ENCODE measurements around the gene ALG1.
A peak's percentile ranks its signal among the peaks of the same experiment; 100 is the strongest.
"Not testable (repeated sequence)": the region's sequence is repeated elsewhere in the genome, so short reads cannot be mapped to it uniquely, and the experiment has no call there.

The ALG1 gene

DNA sequence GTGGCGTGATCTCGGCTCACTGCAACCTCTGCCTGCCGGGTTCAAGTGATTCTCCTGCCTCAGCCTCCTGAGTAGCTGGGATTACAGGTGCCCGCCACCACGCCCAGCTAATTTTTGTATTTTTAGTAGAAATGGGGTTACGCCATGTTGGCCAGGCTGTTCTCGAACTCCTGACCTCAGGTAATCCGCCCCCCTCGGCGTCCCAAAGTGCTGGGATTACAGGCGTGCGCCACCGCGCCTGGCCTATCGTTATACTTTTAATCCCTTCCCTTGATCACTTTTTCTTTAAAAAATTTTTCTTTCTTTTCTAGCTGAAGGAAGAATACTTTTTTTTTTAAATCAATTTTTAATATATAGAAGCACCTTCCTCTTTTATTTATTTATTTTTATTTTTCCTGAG, 2.1 kb downstream of the ALG1 start:
- DNase-seq (ENCODE audit: low spot score), result not testable (repeated sequence)

DNA sequence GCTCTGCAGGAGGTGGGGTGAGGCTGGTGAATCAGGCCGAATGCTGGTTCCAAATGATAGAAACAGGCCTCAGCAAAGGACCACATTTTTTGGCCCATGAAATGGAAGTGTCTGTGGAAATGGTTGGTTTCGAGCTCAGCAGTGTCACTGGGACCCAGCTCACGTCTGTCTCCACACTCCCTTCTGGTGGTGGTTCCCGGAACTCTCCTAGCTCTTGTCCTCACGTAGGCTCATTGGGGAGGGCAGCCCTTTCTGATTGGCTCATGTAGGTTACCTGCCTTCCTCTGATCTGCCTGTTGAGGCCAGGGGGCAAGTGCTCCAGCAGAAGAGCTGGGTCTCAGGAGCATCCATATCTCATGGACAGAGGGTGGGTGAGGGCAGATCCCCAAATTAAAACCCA, 4.0 kb downstream of the ALG1 start:
- DNase-seq (ENCODE audit: low spot score), result no peak

- DNase-seq (ENCODE audit: low spot score), result no peak
Observed at GRCh38 chr16:5077304-5077703, 5.7 kb downstream of the ALG1 start.

DNA sequence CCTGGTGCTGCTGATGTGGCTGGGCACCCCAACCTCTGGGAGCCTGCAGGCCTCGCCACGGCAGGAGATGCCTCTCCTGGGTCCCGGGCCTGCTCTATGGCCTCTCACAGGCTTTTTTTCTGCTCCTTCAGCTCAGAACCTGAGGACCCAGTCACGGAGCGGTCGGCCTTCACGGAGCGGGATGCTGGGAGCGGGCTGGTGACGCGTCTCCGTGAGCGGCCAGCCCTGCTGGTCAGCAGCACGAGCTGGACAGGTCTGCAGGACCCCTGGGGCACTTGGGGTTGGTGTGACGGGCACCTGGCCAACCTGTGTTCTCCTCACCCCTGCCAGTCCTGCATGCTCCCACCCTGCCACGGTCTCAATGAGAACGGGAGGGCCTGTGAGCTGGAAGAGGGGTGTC, 7.0 kb downstream of the ALG1 start:
- DNase-seq (ENCODE audit: low spot score), result no peak

DNA sequence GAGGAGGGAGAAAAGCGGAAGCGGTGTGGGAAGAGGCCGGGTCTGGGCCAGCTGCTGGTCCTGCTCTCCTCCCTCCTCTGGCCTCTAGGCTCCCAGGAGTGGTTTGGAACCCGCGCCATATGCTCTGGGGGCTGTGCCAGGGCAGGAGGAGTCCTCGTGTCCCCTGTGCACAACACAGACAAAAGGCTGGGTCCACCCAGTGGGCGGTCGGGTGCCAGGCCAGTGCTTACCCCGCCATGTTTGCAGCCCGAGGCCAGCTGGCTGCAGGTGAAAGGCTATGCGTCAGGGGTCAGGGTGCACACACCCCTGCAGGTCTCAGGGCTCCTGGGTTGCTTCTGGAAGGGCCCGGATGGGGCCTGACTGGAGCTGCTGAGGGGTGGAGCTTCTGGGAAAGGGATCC, 8.8 kb downstream of the ALG1 start:
- not testable (repeated sequence) for DNase-seq (ENCODE audit: low spot score)

DNA sequence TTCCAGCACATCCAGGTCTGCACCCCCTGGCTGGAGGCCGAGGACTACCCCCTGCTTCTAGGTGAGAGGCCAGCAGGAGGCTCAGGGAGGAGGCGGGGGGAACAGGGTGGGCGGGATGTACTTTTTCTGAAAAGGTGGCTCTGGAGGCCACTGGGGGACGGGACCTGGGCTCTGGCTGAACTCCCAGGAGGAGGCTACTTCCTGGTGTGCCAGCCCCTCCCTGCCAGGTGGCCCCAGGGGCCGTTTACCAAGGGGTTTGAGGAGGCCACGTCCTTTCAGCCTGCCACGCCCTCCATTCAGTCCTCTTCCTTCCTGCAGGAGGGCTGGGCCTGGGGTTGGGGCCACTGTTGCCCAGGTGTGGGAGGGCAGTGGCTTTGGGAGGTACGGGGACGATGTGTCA, 9.4 kb downstream of the ALG1 start:
- DNase-seq (ENCODE audit: low spot score), result not testable (repeated sequence)

DNA sequence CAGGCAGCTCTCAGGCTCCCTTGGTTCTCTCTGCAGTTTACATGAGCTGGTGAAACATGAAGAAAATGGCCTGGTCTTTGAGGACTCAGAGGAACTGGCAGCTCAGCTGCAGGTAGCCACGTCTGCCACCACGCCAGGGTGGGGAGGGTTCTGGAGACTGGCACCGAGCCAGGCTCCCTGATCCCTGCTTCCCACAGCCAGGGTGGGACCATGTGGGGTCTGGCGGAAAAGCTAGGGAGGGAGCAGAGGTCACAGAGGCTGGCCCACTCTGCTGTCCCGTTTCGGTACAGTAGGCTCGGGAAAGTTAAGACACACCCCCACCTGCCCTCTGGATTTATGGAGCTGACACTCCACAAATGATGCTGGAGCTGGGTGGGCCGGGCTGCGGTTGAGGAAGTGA, 12.0 kb downstream of the ALG1 start:
- not testable (repeated sequence) for DNase-seq (ENCODE audit: low spot score)

- DNase-seq (ENCODE audit: low spot score), result not testable (repeated sequence)
Observed at GRCh38 chr16:5084099-5084731, 12.6 kb downstream of the ALG1 start.

DNA sequence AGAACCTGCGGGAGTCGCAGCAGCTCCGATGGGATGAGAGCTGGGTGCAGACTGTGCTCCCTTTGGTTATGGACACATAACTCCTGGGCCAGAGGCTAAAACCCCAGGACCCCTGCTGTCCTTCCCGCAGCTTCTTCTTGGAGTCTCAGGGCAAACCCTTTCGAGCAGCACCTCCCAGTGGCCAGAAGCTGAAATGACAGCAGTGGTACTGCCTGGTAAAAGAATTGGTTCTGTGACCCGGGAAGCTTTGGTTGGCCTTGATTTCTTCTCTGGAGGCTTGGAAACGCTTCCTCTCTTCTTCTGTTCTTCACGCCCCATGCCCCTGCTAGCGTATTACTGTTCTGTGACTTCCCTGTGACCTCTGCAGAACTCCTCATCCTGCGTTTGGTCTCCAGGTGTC, 13.2 kb downstream of the ALG1 start:
- peak; percentile 64 for DNase-seq (ENCODE audit: low spot score)

- DNase-seq (ENCODE audit: low spot score), result not testable (repeated sequence)
Observed at GRCh38 chr16:5085716-5086115, 14.1 kb downstream of the ALG1 start.

- not testable (repeated sequence) for DNase-seq (ENCODE audit: low spot score)
Observed at GRCh38 chr16:5088086-5088790, 16.6 kb downstream of the ALG1 start.

GRCh38 chr16:5088936-5089335, 17.3 kb downstream of the ALG1 start:
- not testable (repeated sequence) for DNase-seq (ENCODE audit: low spot score)

DNA sequence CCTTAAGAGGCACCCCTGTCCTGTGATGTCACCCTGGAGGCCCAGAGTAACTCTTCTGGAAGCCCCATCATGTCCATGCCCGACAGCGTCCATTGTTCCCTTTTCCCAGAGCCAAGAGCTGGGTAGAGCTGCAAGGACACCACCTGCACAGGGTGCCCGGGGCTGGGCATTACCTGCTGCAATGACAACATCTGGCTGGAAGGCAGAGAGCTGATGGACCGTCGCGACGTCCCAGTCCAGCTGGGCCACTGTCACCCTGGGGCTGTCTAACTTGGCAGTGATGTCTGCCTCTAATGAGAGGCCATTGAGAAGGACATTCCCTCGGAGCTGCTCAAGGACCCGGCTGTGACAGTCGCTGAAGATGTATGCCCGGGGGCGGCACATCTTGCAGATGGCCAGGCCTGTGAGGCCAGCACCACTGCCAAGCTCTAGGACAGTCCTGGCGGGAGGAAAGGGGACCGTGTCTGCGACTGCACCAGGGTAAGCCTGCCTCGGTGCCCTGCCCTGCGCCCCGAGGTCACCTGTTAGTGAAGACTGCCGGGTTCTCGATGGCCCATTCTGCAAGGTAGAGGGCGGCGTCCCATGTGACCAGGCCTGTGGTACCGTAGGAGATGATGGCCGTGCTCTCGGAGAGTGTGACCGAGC, 18.4 kb downstream of the ALG1 start:
- DNase-seq (ENCODE audit: low spot score), result not testable (repeated sequence)

DNA sequence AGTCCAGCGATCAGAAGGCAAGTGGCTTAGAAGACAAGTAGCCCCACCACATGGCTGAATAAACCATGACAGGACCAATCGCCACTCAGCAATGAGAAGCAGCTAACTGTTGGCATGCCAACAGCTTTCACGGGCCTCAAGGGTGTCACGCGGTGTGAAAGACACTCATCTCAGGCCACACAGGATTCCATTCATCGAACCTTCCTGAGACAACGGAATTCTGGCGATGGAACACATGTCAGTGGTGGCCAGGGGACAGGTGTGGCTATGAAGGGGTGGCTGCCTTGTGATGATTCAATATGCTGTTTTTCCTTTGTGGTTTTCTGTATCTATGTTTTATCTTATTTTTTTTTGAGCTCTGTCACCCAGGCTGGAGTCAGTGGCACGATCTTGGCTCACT, 18.9 kb downstream of the ALG1 start:
- DNase-seq (ENCODE audit: low spot score), result not testable (repeated sequence)

DNA sequence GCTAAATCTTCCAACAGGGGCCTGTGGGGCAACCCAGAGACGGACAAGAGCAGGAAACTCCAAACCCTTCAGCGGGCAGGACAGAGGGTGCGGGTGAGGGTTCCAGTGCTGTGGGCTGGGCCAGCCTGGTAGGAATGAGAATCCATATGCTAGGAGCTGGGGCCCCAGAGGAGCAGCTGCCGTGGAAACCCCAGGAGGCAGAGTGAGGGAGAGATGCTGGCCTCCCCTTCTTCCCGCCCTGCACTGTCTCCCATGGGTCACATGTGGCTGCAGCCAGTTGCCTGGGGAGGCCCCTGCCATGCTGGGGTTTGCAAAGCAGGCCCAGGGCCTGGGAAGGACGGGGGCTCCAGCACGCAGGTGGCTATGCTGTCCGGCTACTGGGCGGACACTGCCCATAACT, 21.4 kb downstream of the ALG1 start:
- DNase-seq (ENCODE audit: low spot score), result not testable (repeated sequence)

DNA sequence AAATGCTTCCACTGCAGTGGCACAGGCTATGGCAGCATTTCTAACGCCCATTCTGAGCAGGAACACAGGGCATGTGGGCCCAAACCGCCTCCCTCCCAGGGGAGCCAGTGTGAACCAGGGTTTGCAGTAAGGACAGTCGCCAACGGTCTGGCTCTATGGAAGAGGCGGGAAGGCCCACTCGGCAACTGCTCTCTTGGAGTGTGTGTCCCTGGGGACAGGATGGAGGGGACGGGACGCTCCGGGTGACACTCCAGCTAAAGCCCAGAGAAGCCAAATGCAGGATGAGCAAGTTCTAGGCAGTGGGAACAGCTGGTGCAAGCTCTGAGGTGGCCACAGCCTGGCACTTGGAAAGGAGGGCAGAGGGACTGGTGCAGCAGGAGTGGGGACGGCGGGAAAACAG, 22.1 kb downstream of the ALG1 start:
- not testable (repeated sequence) for DNase-seq (ENCODE audit: low spot score)

GRCh38 chr16:5095145-5095830, 23.6 kb downstream of the ALG1 start:
- DNase-seq (ENCODE audit: low spot score), result not testable (repeated sequence)

- DNase-seq (ENCODE audit: low spot score), result not testable (repeated sequence)
Observed at GRCh38 chr16:5096437-5097060, 24.9 kb downstream of the ALG1 start.

GRCh38 chr16:5097061-5097469, 25.4 kb downstream of the ALG1 start:
- peak; percentile 36 for DNase-seq (ENCODE audit: low spot score)

GRCh38 chr16:5097470-5098220, 26.0 kb downstream of the ALG1 start, which contains the start of gene EEF2KMT:
Gene EEF2KMT, minus strand, starts transcription at chr16:5097795. Its CDS starts 56 bp downstream, at chr16:5097739.
- DNase-seq (ENCODE audit: low spot score), result peak; percentile 96
